Measurements from ENCODE around the gene DNM1L.
"Not testable (repeated sequence)": the region's sequence is repeated elsewhere in the genome, so short reads cannot be mapped to it uniquely, and the experiment has no call there.

DNA sequence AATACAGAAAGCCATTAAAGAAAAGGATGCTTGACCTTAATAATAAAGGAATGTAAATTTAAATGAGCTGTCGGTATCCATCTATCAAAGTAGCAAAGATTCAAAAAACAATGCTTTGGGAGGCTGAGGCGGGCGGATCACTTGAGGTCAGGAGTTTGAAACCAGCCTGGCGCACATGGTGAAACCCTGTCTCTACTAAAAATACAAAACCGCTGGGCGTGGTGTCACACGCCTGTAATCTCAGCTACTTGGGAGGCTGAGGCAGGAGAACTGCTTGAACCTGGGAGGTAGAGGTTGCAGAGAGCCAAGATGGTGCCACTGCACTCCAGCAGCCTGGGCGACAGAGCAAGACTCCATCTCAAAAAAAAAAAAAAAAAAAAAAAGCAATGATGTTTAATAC lies 20.3 kb downstream of the DNM1L start:
- TF ChIP-seq, protein P1, sequence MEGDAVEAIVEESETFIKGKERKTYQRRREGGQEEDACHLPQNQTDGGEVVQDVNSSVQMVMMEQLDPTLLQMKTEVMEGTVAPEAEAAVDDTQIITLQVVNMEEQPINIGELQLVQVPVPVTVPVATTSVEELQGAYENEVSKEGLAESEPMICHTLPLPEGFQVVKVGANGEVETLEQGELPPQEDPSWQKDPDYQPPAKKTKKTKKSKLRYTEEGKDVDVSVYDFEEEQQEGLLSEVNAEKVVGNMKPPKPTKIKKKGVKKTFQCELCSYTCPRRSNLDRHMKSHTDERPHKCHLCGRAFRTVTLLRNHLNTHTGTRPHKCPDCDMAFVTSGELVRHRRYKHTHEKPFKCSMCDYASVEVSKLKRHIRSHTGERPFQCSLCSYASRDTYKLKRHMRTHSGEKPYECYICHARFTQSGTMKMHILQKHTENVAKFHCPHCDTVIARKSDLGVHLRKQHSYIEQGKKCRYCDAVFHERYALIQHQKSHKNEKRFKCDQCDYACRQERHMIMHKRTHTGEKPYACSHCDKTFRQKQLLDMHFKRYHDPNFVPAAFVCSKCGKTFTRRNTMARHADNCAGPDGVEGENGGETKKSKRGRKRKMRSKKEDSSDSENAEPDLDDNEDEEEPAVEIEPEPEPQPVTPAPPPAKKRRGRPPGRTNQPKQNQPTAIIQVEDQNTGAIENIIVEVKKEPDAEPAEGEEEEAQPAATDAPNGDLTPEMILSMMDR (IDR thresholded peaks at IDR 0.05) = not testable (repeated sequence)
- TF ChIP-seq POLR2AphosphoS5, POLR2A (IDR thresholded peaks at IDR 0.05): not testable (repeated sequence)
